Measurements from ENCODE around the gene DDX56.
"Not testable (repeated sequence)": the region's sequence is repeated elsewhere in the genome, so short reads cannot be mapped to it uniquely, and the experiment has no call there.

DDX56 gene

GRCh38 chr7:44573464-44574286, at the start of gene DDX56:
TSS of gene DDX56 (minus strand) at chr7:44573908. CDS start at chr7:44573895, 13 bp downstream.
- peak; percentile 89 for DNase-seq

GRCh38 chr7:44622342-44623151, 48.8 kb upstream of the DDX56 start:
- no peak for DNase-seq

GRCh38 chr7:44621750-44622103, 48.0 kb upstream of the DDX56 start:
- no peak for DNase-seq

GRCh38 chr7:44621034-44621749, 47.5 kb upstream of the DDX56 start:
- no peak for DNase-seq

GRCh38 chr7:44618753-44619152, 45.0 kb upstream of the DDX56 start:
- no peak for DNase-seq

GRCh38 chr7:44618045-44618444, 44.3 kb upstream of the DDX56 start:
- DNase-seq, result no peak

- no peak for DNase-seq
Measured at GRCh38 chr7:44617225-44617890, 43.6 kb upstream of the DDX56 start.

- DNase-seq, result no peak
Measured at GRCh38 chr7:44616545-44616944, 42.8 kb upstream of the DDX56 start.

GRCh38 chr7:44615793-44616192, 42.1 kb upstream of the DDX56 start:
- DNase-seq, result no peak

- no peak for DNase-seq
Measured at GRCh38 chr7:44615149-44615611, 41.5 kb upstream of the DDX56 start.

GRCh38 chr7:44609829-44610228, 36.1 kb upstream of the DDX56 start:
- no peak for DNase-seq

GRCh38 chr7:44608916-44609648, 35.4 kb upstream of the DDX56 start:
- no peak for DNase-seq

GRCh38 chr7:44607141-44608068, 33.7 kb upstream of the DDX56 start:
- no peak for DNase-seq

- DNase-seq, result peak; percentile 99
Measured at GRCh38 chr7:44606341-44607140, 32.8 kb upstream of the DDX56 start, which contains the start of gene OGDH. TSS of gene OGDH (plus strand) at chr7:44606627. CDS start at chr7:44624344, 17,717 bp downstream.

GRCh38 chr7:44604941-44605340, 31.2 kb upstream of the DDX56 start:
- DNase-seq, result no peak

GRCh38 chr7:44603193-44603592, 29.5 kb upstream of the DDX56 start:
- no peak for DNase-seq

- no peak for DNase-seq
Measured at GRCh38 chr7:44602576-44602910, 28.8 kb upstream of the DDX56 start.

- DNase-seq, result no peak
Measured at GRCh38 chr7:44599222-44599621, 25.5 kb upstream of the DDX56 start.

GRCh38 chr7:44597181-44597580, 23.5 kb upstream of the DDX56 start:
- DNase-seq, result not testable (repeated sequence)

Data from activated T-cell treated with anti-CD3 and anti-CD28 coated beads for 4 hours (primary cell).